Jurkat, Clone E6-1 (cell line): ENCODE results near the gene CADM1.

Experiments
- DNase-seq: peaks from one replicate; pipeline ENCODE4 v3.0.0-alpha.2; 2011; ENCODE audit warnings: low read depth, low spot score
- H3K4me3 ChIP-seq: 2 replicates; pipeline ENCODE4 v1.5.1; 2011; ENCODE audit warnings: mild to moderate bottlenecking, low read length, control low read depth, moderate library complexity

Gene CADM1

DNA sequence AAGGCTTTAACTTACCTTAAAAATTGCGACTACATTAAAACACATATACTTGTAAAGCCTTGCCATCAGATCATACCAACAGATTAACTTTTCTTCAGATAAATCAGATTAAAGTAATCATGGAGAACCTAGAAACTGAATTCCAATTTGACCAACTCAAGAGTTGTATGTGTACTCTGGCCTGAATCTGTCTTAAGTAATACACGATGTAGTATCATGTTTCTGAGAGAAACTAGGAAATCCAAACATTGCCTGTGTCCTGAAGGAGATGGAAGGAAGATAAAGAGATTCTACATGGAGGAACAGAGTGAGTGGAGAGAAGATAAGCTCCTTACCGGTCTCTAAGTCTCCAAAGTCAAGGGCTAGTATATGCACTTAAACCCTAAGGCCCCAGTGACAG, 162.1 kb downstream of the CADM1 start:
- DNase-seq = no peak

GRCh38 chr11:115340874-115341273, 163.3 kb downstream of the CADM1 start:
- DNase-seq = no peak
- no peak overlapping the region for H3K4me3 ChIP-seq

More for the DNA sequence above, 162.1 kb downstream of the CADM1 start:
- no peak overlapping the region for H3K4me3 ChIP-seq

GRCh38 chr11:115338476-115338875, 165.7 kb downstream of the CADM1 start:
- no peak for DNase-seq
- no peak overlapping the region for H3K4me3 ChIP-seq

DNA sequence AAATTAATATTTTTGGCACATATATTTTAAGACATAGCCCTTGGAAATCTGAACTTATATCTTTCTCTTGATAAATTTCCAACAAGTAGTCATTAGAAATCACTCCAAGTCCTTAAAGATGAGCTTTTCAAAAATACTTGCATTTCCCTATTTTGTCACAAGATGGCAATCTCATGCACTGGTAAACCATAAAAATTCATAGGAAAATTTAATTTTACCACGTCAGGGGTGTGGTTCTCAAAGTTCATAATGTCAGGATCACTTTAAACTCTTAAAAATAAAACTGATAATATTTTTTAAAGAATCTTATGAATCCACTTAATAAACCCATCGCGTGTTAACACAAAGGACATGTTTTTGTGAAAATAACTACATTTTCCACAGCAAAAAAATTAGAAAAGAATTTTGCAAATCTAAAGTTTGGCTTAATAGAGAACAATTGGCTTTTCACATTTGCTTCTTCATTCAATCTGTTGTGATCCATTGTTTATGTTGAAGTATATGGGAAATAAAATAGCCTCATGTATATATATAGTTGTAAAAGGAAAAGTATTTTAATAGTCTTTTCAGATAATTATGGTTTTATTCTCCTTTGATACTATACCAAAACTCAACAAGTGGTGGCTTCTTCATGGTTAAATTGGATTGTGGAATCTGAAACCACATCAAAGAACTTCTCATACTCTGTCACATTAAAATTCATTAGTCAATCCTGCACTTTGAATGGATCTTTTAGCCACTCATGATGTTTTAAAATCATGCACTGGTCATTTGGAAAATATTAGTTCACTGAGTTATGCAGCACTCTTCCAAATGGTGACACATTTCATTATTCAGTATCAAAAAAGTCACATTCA, 169.1 kb downstream of the CADM1 start:
- peak; percentile 32 for DNase-seq

DNA sequence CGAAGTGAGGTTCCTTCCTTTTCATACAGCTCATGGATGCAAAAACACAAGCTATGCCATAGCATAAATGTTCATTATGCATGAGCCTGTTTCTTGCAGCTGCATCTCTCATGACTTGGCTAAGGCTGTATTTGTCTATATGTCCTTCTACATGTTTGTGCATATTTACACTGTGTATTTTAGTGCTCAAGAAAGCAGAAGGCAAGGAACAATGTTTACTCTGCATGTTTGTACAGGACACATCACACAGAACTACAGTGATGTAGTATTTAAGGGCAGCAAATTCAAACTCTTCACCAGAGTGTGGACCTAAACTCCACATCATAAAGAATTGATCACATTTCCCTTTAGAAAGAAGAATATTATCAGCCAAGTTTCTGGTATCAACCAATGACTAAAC, 170.3 kb downstream of the CADM1 start:
- DNase-seq = no peak
- H3K4me3 ChIP-seq = no peak overlapping the region

More for the DNA sequence above, 169.1 kb downstream of the CADM1 start:
- no peak overlapping the region for H3K4me3 ChIP-seq

- DNase-seq = peak; percentile 6
Measured at GRCh38 chr11:115333121-115333520, 171.1 kb downstream of the CADM1 start.

GRCh38 chr11:115330684-115331482, 173.3 kb downstream of the CADM1 start:
- no peak for DNase-seq
- H3K4me3 ChIP-seq = no peak overlapping the region

More at GRCh38 chr11:115333121-115333520, 171.1 kb downstream of the CADM1 start:
- no peak overlapping the region for H3K4me3 ChIP-seq

DNA sequence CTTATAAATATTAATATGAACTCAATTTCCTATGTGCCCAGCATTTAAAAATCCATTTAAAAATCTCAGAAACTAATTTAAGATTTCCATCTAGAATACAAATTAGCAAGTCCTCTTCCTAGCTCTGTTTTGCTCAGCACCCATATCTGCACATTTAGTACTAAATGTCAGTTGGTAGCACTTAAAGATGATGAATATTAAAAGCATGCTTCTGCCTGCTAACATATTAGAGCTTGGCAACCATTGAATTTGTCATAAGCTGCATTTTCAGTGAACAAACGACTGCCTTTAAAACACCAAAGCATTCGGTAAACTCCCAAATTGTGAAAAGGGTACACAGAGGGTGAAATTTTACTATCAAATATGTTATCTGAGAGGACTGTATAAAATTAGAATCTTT, 177.7 kb downstream of the CADM1 start:
- no peak for DNase-seq
- no peak overlapping the region for H3K4me3 ChIP-seq

DNA sequence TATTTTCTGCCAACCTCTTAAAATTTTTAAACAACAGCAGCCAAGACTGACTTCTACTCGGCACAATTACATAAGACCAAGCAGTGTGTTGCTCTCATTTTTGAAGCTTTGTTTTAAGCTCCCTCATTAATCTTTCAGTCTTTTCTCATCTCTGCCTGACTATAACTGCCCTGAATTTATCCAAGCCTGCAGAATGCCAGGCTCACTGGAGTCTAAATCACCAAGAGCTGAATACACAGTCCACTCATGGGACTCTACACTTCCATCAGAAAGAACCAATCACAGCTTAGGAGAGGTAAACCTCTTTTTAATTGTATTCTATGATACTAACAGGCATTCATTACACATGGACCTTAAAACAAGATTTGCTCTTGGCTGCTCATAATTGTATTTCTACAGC, 178.7 kb downstream of the CADM1 start:
- DNase-seq = no peak
- H3K4me3 ChIP-seq = no peak overlapping the region

DNA sequence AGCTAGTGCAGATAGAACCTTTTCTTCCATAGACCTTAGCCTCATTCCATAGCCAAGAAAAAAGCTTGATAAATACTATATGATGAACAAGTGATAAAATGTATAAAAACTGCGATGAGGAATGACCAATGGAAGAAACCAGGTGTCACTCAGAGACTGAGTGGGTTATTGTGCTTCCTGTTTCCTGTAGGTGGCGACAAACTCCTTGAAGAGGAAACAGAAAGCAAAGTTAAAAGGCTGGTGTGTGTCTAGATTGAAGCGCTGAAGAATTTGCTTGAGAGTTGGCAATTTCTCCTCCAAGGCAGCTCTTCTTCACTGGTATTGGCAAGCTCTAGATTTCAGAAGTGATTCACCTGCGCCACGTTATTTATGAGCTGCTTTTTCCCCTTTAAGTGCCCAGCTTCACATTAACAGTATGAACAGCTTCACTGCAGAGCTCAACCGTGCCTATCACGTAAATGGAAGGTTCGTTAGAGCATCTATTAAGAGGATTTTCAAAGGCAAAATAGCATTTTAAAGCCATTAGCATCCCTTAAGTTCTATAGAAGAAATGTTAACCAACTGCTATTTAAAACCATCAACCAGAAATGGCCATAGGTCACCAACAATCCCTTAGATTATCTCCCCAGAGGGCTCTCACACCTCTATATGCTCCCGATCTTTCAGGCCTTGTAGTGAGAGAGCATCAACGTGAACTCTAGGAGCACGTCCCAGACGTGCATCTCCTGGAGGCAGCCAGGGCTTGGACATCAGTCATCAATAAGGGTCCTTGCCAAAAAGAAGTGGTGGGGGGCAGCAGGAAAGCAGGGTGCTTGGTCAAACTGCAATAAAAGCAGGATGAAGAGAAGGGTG, 179.4 kb downstream of the CADM1 start:
- peak; percentile 62 for DNase-seq
- H3K4me3 ChIP-seq = no peak overlapping the region

- no peak for DNase-seq
- no peak overlapping the region for H3K4me3 ChIP-seq
Measured at GRCh38 chr11:115322553-115323203, 181.5 kb downstream of the CADM1 start.

GRCh38 chr11:115321605-115322289, 182.5 kb downstream of the CADM1 start:
- no peak overlapping the region for H3K4me3 ChIP-seq
- no peak for DNase-seq

GRCh38 chr11:115317277-115318185, 186.7 kb downstream of the CADM1 start:
- no peak for DNase-seq

GRCh38 chr11:115316696-115317095, 187.5 kb downstream of the CADM1 start:
- no peak overlapping the region for H3K4me3 ChIP-seq
- no peak for DNase-seq

More at GRCh38 chr11:115317277-115318185, 186.7 kb downstream of the CADM1 start:
- H3K4me3 ChIP-seq = no peak overlapping the region

GRCh38 chr11:115314330-115314920, 189.8 kb downstream of the CADM1 start:
- no peak for DNase-seq
- no peak overlapping the region for H3K4me3 ChIP-seq

DNA sequence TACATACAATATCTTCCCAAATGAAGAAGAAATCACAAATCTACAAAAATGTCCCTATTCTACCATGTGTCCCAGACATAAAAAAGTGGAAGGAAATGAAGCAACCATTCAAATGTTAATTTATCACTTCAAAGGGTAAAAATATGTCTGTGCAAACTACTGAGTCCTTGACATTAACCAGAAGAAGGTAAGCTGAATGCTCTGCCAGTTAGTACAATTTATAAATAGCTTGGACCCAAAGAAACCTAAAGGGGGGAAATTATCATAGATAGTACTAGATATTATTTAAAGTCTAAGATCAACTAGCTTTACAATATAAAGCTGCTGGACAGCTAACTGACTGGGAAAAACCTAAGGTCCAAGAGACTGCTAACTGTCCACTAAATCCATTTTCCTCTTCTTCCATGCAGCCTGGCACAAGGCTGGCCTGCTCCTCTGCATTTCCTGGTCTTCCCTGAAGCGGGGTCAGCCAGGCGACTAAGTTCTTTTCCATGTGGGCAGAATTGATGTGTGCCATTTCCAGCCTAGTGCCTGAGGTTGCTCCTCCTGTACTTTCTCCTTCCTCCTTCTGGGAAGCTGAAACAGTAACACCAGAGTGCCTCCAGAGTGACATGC, 190.9 kb downstream of the CADM1 start:
- no peak overlapping the region for H3K4me3 ChIP-seq
- no peak for DNase-seq

- H3K4me3 ChIP-seq = no peak overlapping the region
- no peak for DNase-seq
Measured at GRCh38 chr11:115311949-115312348, 192.3 kb downstream of the CADM1 start.
